Mesenchymal stem cell (in vitro differentiated cells and primary cell): Measurements from ENCODE around the gene ATPAF1.

Source experiments
- DNase-seq: peaks from one replicate; pipeline ENCODE4 v3.0.0-alpha.2; 2013
- H2AFZ ChIP-seq: one replicate; pipeline ENCODE4 v1.6.1; 2013; ENCODE audit warnings: low read depth, mild to moderate bottlenecking, control low read depth, inconsistent platforms, low read length, moderate library complexity
- H2AK5ac ChIP-seq: 2 replicates; pipeline ENCODE4 v1.6.1; 2013; ENCODE audit warnings: low read length, moderate library complexity, mild to moderate bottlenecking, inconsistent platforms; ENCODE audit not compliant: severe bottlenecking
- H2BK120ac ChIP-seq: one replicate; pipeline ENCODE4 v1.6.1; 2013; ENCODE audit warnings: low read depth, mild to moderate bottlenecking, inconsistent platforms, low read length, moderate library complexity
- H2BK12ac ChIP-seq, 2 experiments: one replicate each; pipeline ENCODE4 v1.6.1; 2013; ENCODE audit warnings: inconsistent platforms in 2 of 2, low read length in 2 of 2, mild to moderate bottlenecking in 2 of 2, moderate library complexity in 2 of 2, control low read depth in 1 of 2
- H2BK15ac ChIP-seq: one replicate; pipeline ENCODE4 v1.6.1; 2013; ENCODE audit warnings: mild to moderate bottlenecking, low read depth, inconsistent platforms; ENCODE audit not compliant: poor library complexity, severe bottlenecking
- H2BK5ac ChIP-seq: 2 replicates; pipeline ENCODE4 v1.6.1; 2013; ENCODE audit warnings: low read depth, mild to moderate bottlenecking, low read length, control low read depth, inconsistent platforms; ENCODE audit not compliant: poor library complexity, severe bottlenecking
- H3K14ac ChIP-seq, 2 experiments: one replicate each; pipeline ENCODE4 v1.6.1; 2013; ENCODE audit warnings: inconsistent platforms in 2 of 2, low read length in 2 of 2, control low read depth in 1 of 2, mild to moderate bottlenecking in 1 of 2, moderate library complexity in 1 of 2
- H3K18ac ChIP-seq, 2 experiments: one replicate each; pipeline ENCODE4 v1.6.1; 2013; ENCODE audit warnings: inconsistent platforms in 2 of 2, low read length in 2 of 2, control low read depth in 1 of 2, low read depth in 1 of 2, mild to moderate bottlenecking in 1 of 2
- H3K23ac ChIP-seq, 2 experiments: one replicate each; pipeline ENCODE4 v1.6.1; 2013; ENCODE audit warnings: inconsistent platforms in 2 of 2, low read length in 2 of 2, mild to moderate bottlenecking in 2 of 2, moderate library complexity in 2 of 2, control low read depth in 1 of 2
- H3K27ac ChIP-seq: 2 replicates; pipeline ENCODE4 v1.5.1; 2013; ENCODE audit warnings: mild to moderate bottlenecking, moderate library complexity, low read length, control low read depth, inconsistent platforms; ENCODE audit not compliant: poor library complexity, severe bottlenecking
- H3K27me3 ChIP-seq, 2 experiments: 2 replicates each; pipeline versions ENCODE4 v1.6.1 to v1.7.0; 2013; ENCODE audit warnings: low read length in 2 of 2, mild to moderate bottlenecking in 2 of 2, moderate library complexity in 2 of 2, control low read depth in 1 of 2, inconsistent platforms in 1 of 2; ENCODE audit not compliant: control insufficient read depth in 1 of 2, insufficient read depth in 1 of 2
- H3K36me3 ChIP-seq, 2 experiments: 2 replicates each; pipeline versions ENCODE4 v1.6.1 to v1.7.0; 2013; ENCODE audit warnings: low read length in 2 of 2, control low read depth in 1 of 2, inconsistent platforms in 1 of 2, low read depth in 1 of 2, mild to moderate bottlenecking in 1 of 2; ENCODE audit not compliant: insufficient read depth in 2 of 2, control insufficient read depth in 1 of 2
- H3K4ac ChIP-seq, 2 experiments: one replicate each; pipeline ENCODE4 v1.6.1; 2013; ENCODE audit warnings: inconsistent platforms in 2 of 2, low read length in 2 of 2, mild to moderate bottlenecking in 2 of 2, moderate library complexity in 2 of 2, control low read depth in 1 of 2, low read depth in 1 of 2
- H3K4me1 ChIP-seq: 2 replicates; pipeline ENCODE4 v1.6.1; 2013; ENCODE audit warnings: low read depth, low read length, control low read depth; ENCODE audit not compliant: control insufficient read depth, insufficient read depth
- H3K4me2 ChIP-seq: 2 replicates; pipeline ENCODE4 v1.6.1; 2013; ENCODE audit warnings: low read length, mild to moderate bottlenecking, inconsistent platforms; ENCODE audit not compliant: poor library complexity, severe bottlenecking
- H3K4me3 ChIP-seq, 2 experiments: 2 replicates each; pipeline versions ENCODE4 v1.5.1 to v1.7.0; 2013; ENCODE audit warnings: low read length in 2 of 2, mild to moderate bottlenecking in 2 of 2, control low read depth in 1 of 2, low read depth in 1 of 2; ENCODE audit not compliant: insufficient read depth in 1 of 2
- H3K79me1 ChIP-seq: replicated peaks from 2 replicates; pipeline ENCODE4 v1.6.1; 2013; ENCODE audit warnings: mild to moderate bottlenecking, control low read depth, low read length, inconsistent platforms; ENCODE audit not compliant: poor library complexity, severe bottlenecking
- H3K9ac ChIP-seq: 2 replicates; pipeline ENCODE4 v1.7.0; 2013; ENCODE audit warnings: mild to moderate bottlenecking, low read length, moderate library complexity
- H3K9me3 ChIP-seq: 2 replicates; pipeline ENCODE4 v1.7.0; 2013; ENCODE audit warnings: mild to moderate bottlenecking, low read length; ENCODE audit not compliant: control insufficient read depth
- H4K8ac ChIP-seq: one replicate; pipeline ENCODE4 v1.6.1; 2013; ENCODE audit warnings: inconsistent platforms, mild to moderate bottlenecking, low read length, moderate library complexity
- H4K91ac ChIP-seq: one replicate; pipeline ENCODE4 v1.6.1; 2013; ENCODE audit warnings: mild to moderate bottlenecking, low read length, inconsistent platforms
- WGBS: methylation state at CpG from one replicate; pipeline ENCODE4 v1.1.7; 2013; ENCODE audit warnings: mixed read lengths; 5-methylcytosine and 5-hydroxymethylcytosine counted together

Gene ATPAF1

GRCh38 chr1:46596036-46596435 is 72.1 kb downstream of the ATPAF1 start:
- Histone ChIP-seq H4K8ac (no peak overlapping the region), H3K23ac (no peak overlapping the region), H2AFZ (no peak overlapping the region), H3K4me2 (no peak overlapping the region), H3K36me3 (peaks cover 18 to 29% of the 10 kb centered on the region in 2 experiments), H3K79me1 (peaks cover 37% of the 10 kb centered on the region), H2BK12ac (no peak overlapping the region), H2AK5ac (no peak overlapping the region), H3K14ac (no peak overlapping the region), H3K4me1 (no peaks in the 10 kb centered on the region), H2BK120ac (no peak overlapping the region), H3K18ac (no peak overlapping the region), H2BK15ac (no peak overlapping the region), H4K91ac (no peak overlapping the region), H3K27ac (no peak overlapping the region), H3K4me3 (no peak overlapping the region), H3K27me3 (no peaks in the 10 kb centered on the region), H3K9me3 (no peaks in the 10 kb centered on the region), H3K9ac (no peak overlapping the region), H2BK5ac (no peak overlapping the region), H3K4ac (no peak overlapping the region)
- WGBS: 93% methylated on average over 1 of the region's 1 CpG
- DNase-seq: no peak

- Histone ChIP-seq H4K8ac (no peak overlapping the region), H3K4me2 (no peak overlapping the region)
- WGBS: 90% methylated on average over 2 of the region's 3 CpGs
Observed at GRCh38 chr1:46595127-46595526, 73.0 kb downstream of the ATPAF1 start.

GRCh38 chr1:46594063-46594462 is 74.1 kb downstream of the ATPAF1 start:
- H2AK5ac ChIP-seq: no peak overlapping the region
- H3K23ac ChIP-seq: no peak overlapping the region
- no peak overlapping the region for H2BK5ac ChIP-seq
- H3K27me3 ChIP-seq: no peaks in the 10 kb centered on the region
- H2BK12ac ChIP-seq: no peak overlapping the region
- H2BK120ac ChIP-seq: no peak overlapping the region
- no peak for DNase-seq
- H3K4me2 ChIP-seq: no peak overlapping the region
- no peak overlapping the region for H2AFZ ChIP-seq
- H3K9ac ChIP-seq: no peak overlapping the region
- no peak overlapping the region for H3K14ac ChIP-seq
- H3K36me3 ChIP-seq: peaks cover 31 to 49% of the 10 kb centered on the region in 2 experiments
- H3K4me3 ChIP-seq: no peak overlapping the region
- H3K27ac ChIP-seq: no peak overlapping the region
- no peak overlapping the region for H4K8ac ChIP-seq
- H4K91ac ChIP-seq: no peak overlapping the region
- 99% methylated on average over 3 of the region's 5 CpGs for WGBS
- H3K18ac ChIP-seq: no peak overlapping the region
- no peak overlapping the region for H3K4ac ChIP-seq
- peaks cover 28% of the 10 kb centered on the region for H3K79me1 ChIP-seq
- H3K4me1 ChIP-seq: no peaks in the 10 kb centered on the region
- no peak overlapping the region for H2BK15ac ChIP-seq
- H3K9me3 ChIP-seq: peaks cover 10% of the 10 kb centered on the region

More at GRCh38 chr1:46595127-46595526, 73.0 kb downstream of the ATPAF1 start:
- no peak overlapping the region for H4K91ac ChIP-seq
- no peaks in the 10 kb centered on the region for H3K4me1 ChIP-seq
- peaks cover 35% of the 10 kb centered on the region for H3K79me1 ChIP-seq
- H2AFZ ChIP-seq: no peak overlapping the region
- H3K4ac ChIP-seq: no peak overlapping the region
- no peak overlapping the region for H2BK5ac ChIP-seq
- H2AK5ac ChIP-seq: no peak overlapping the region
- H3K18ac ChIP-seq: no peak overlapping the region
- DNase-seq: no peak
- H3K4me3 ChIP-seq: no peak overlapping the region
- peaks cover 22 to 38% of the 10 kb centered on the region in 2 experiments for H3K36me3 ChIP-seq
- no peak overlapping the region for H2BK12ac ChIP-seq
- H2BK15ac ChIP-seq: no peak overlapping the region
- H3K14ac ChIP-seq: no peak overlapping the region
- no peak overlapping the region for H3K27ac ChIP-seq
- no peaks in the 10 kb centered on the region for H3K9me3 ChIP-seq
- H2BK120ac ChIP-seq: no peak overlapping the region
- H3K23ac ChIP-seq: no peak overlapping the region
- H3K9ac ChIP-seq: peak overlapping the region; percentile 30
- no peaks in the 10 kb centered on the region for H3K27me3 ChIP-seq

- no peaks in the 10 kb centered on the region for H3K27me3 ChIP-seq
- peaks cover 22% of the 10 kb centered on the region for H3K79me1 ChIP-seq
- WGBS: 99% methylated on average over 4 of the region's 4 CpGs
- H2BK15ac ChIP-seq: no peak overlapping the region
- H2AK5ac ChIP-seq: no peak overlapping the region
- H3K4me1 ChIP-seq: no peaks in the 10 kb centered on the region
- H3K18ac ChIP-seq: no peak overlapping the region
- H2BK120ac ChIP-seq: no peak overlapping the region
- DNase-seq: no peak
- H3K4ac ChIP-seq: no peak overlapping the region
- H3K23ac ChIP-seq: no peak overlapping the region
- H3K36me3 ChIP-seq: peaks cover 32 to 52% of the 10 kb centered on the region in 2 experiments
- no peak overlapping the region for H3K4me3 ChIP-seq
- no peak overlapping the region for H2BK12ac ChIP-seq
- no peak overlapping the region for H3K14ac ChIP-seq
- H4K8ac ChIP-seq: no peak overlapping the region
- H2BK5ac ChIP-seq: no peak overlapping the region
- no peak overlapping the region for H3K27ac ChIP-seq
- H3K9me3 ChIP-seq: peaks cover 13% of the 10 kb centered on the region
- no peak overlapping the region for H3K9ac ChIP-seq
- H4K91ac ChIP-seq: no peak overlapping the region
- no peak overlapping the region for H3K4me2 ChIP-seq
- H2AFZ ChIP-seq: no peak overlapping the region
Observed at GRCh38 chr1:46592823-46593222, 75.3 kb downstream of the ATPAF1 start.
